IMR-90 (cell line): ENCODE results near the gene B3GAT1. TPM values are rescaled to one million over a fixed set of nuclear protein-coding genes. Genes with fewer than 3 reads are reported as not detected.

Source experiments
- ATAC-seq: fragments of 200-7000 bp; cut with Tn5 transposase; 2 replicates; pipeline ENCODE4 v1.9.1; 2020; ENCODE audit warnings: low read depth, mild to moderate bottlenecking, moderate library complexity
- BruUV-seq: library from RNA; stranded (reverse); fragments of 400-500 nt; replicated peaks from 2 replicates; lab custom pipeline; 2021; lab: Mats Ljungman, UMichigan
- CTCF ChIA-PET: fragments of 300-600 bp; formaldehyde crosslinking; extraction: SDS; loops from one replicate; lab custom pipeline; 2021; ENCODE audit warnings: antibody characterized with exemption; lab: Yijun Ruan, JAX
- POLR2A ChIA-PET: fragments of 300-600 bp; sonication (Branson Sonifier 250); formaldehyde crosslinking; loops from one replicate; lab custom pipeline; 2022; ENCODE audit warnings: antibody characterized with exemption; ENCODE audit not compliant: unreplicated experiment; lab: Charles Lee
- DNase-seq: peaks from one replicate; pipeline ENCODE4 v3.0.0; 2013
- H2AFZ ChIP-seq: replicated peaks from 2 replicates; pipeline ENCODE3; 2013; ENCODE audit warnings: low read length, mild to moderate bottlenecking; ENCODE audit not compliant: poor library complexity
- H2AK5ac ChIP-seq: 2 replicates; pipeline ENCODE4 v1.6.1; 2013; ENCODE audit warnings: low read depth, low read length, inconsistent platforms
- H2AK9ac ChIP-seq: replicated peaks from 2 replicates; pipeline ENCODE3; 2013; ENCODE audit warnings: mild to moderate bottlenecking, low read depth, low read length, moderate library complexity; ENCODE audit not compliant: poor library complexity
- H2BK120ac ChIP-seq: 2 replicates; pipeline ENCODE4 v1.6.1; 2013; ENCODE audit warnings: low read depth, low read length, inconsistent platforms
- H2BK15ac ChIP-seq: 3 replicates; pipeline ENCODE4 v1.6.1; 2013; ENCODE audit warnings: low read depth, low read length, inconsistent platforms
- H2BK20ac ChIP-seq: 2 replicates; pipeline ENCODE4 v1.6.1; 2013; ENCODE audit warnings: low read depth, mild to moderate bottlenecking, inconsistent platforms, low read length, moderate library complexity
- H2BK5ac ChIP-seq: 2 replicates; pipeline ENCODE4 v1.6.1; 2013; ENCODE audit warnings: mild to moderate bottlenecking, low read depth, low read length, inconsistent platforms; ENCODE audit not compliant: poor library complexity, severe bottlenecking
- H3K14ac ChIP-seq: replicated peaks from 2 replicates; pipeline ENCODE4 v1.6.1; 2013; ENCODE audit warnings: low read depth, low read length, inconsistent platforms
- H3K18ac ChIP-seq: 2 replicates; pipeline ENCODE4 v1.6.1; 2013; ENCODE audit warnings: low read depth, low read length, control low read depth
- H3K23ac ChIP-seq: 2 replicates; pipeline ENCODE4 v1.6.1; 2013; ENCODE audit warnings: low read depth, low read length, inconsistent platforms
- H3K27ac ChIP-seq: 2 replicates; pipeline ENCODE4 v1.5.1; 2013; ENCODE audit warnings: mild to moderate bottlenecking, control low read depth, low read length; ENCODE audit not compliant: insufficient read depth
- H3K27me3 ChIP-seq: 2 replicates; pipeline ENCODE4 v1.6.1; 2013; ENCODE audit warnings: low read length; ENCODE audit not compliant: control insufficient read depth, insufficient read depth
- H3K36me3 ChIP-seq: 2 replicates; pipeline ENCODE4 v1.6.1; 2013; ENCODE audit warnings: low read length, mixed read lengths; ENCODE audit not compliant: control insufficient read depth, insufficient read depth
- H3K4ac ChIP-seq: 2 replicates; pipeline ENCODE4 v1.6.1; 2013; ENCODE audit warnings: low read depth, low read length, inconsistent platforms
- H3K4me1 ChIP-seq: 2 replicates; pipeline ENCODE4 v1.6.1; 2013; ENCODE audit warnings: low read length, mixed read lengths; ENCODE audit not compliant: control insufficient read depth, insufficient read depth
- H3K4me2 ChIP-seq: 2 replicates; pipeline ENCODE4 v1.6.1; 2013; ENCODE audit warnings: low read depth, mild to moderate bottlenecking, control low read depth, low read length, moderate library complexity
- H3K4me3 ChIP-seq: 2 replicates; pipeline ENCODE4 v1.5.1; 2013; ENCODE audit warnings: low read depth, mild to moderate bottlenecking, control low read depth, low read length, moderate library complexity; ENCODE audit not compliant: insufficient read depth
- H3K56ac ChIP-seq: 2 replicates; pipeline ENCODE4 v1.6.1; 2013; ENCODE audit warnings: low read length, inconsistent platforms; ENCODE audit not compliant: insufficient read depth; ENCODE audit errors: extremely low read depth
- H3K79me1 ChIP-seq, 2 experiments: 2 replicates each; pipeline ENCODE4 v1.6.1; 2013; ENCODE audit warnings: low read length in 2 of 2, inconsistent platforms in 1 of 2, low read depth in 1 of 2
- H3K9ac ChIP-seq: 2 replicates; pipeline ENCODE4 v1.6.1; 2013; ENCODE audit warnings: low read depth, low read length, control low read depth
- H3K9me1 ChIP-seq: 2 replicates; pipeline ENCODE4 v1.6.1; 2013; ENCODE audit warnings: low read length, inconsistent platforms; ENCODE audit not compliant: insufficient read depth
- H3K9me3 ChIP-seq: 2 replicates; pipeline ENCODE4 v1.6.1; 2013; ENCODE audit warnings: low read length; ENCODE audit not compliant: control insufficient read depth, insufficient read depth
- H4K20me1 ChIP-seq: 2 replicates; pipeline ENCODE4 v1.6.1; 2013; ENCODE audit warnings: low read length, inconsistent platforms; ENCODE audit not compliant: insufficient read depth
- H4K5ac ChIP-seq: 2 replicates; pipeline ENCODE4 v1.6.1; 2013; ENCODE audit warnings: mild to moderate bottlenecking, low read depth, low read length, control low read depth
- H4K8ac ChIP-seq, 2 experiments: 2 replicates each; pipeline ENCODE4 v1.6.1; 2013; ENCODE audit warnings: low read depth in 2 of 2, low read length in 2 of 2, control low read depth in 1 of 2, inconsistent platforms in 1 of 2
- H4K91ac ChIP-seq: 2 replicates; pipeline ENCODE4 v1.6.1; 2013; ENCODE audit warnings: low read depth, low read length, inconsistent platforms; ENCODE audit not compliant: insufficient read depth
- BHLHE40 ChIP-seq: fragments of 150-350 bp; IDR thresholded peaks from 2 replicates; pipeline ENCODE4 v1.6.1; 2016; ENCODE audit warnings: mild to moderate bottlenecking, low read depth, low read length
- CEBPB ChIP-seq: IDR thresholded peaks from 2 replicates; pipeline ENCODE4 v1.6.1; 2012; ENCODE audit warnings: low read depth, low read length, improper control_type of control experiment
- CHD1 ChIP-seq: IDR thresholded peaks from 2 replicates; pipeline ENCODE4 v1.6.1; 2012; ENCODE audit warnings: low read depth, low read length, improper control_type of control experiment
- CTCF ChIP-seq: conservative IDR thresholded peaks from 2 replicates; pipeline ENCODE4 v1.5.1; 2012; ENCODE audit warnings: mild to moderate bottlenecking, low read depth, low read length, improper control_type of control experiment
- FOS ChIP-seq: fragments of 150-350 bp; IDR thresholded peaks from 2 replicates; pipeline ENCODE4 v1.6.1; 2016; ENCODE audit warnings: low read depth, low read length
- MAZ ChIP-seq: IDR thresholded peaks from 2 replicates; pipeline ENCODE4 v1.6.1; 2012; ENCODE audit warnings: low read depth, mild to moderate bottlenecking, low read length, improper control_type of control experiment, moderate library complexity, borderline replicate concordance
- MXI1 ChIP-seq: IDR thresholded peaks from 2 replicates; pipeline ENCODE4 v1.6.1; 2012; ENCODE audit warnings: low read depth, mild to moderate bottlenecking, low read length, moderate library complexity, borderline replicate concordance
- POLR2A ChIP-seq: IDR thresholded peaks from 2 replicates; pipeline ENCODE4 v1.6.1; 2012; ENCODE audit warnings: mild to moderate bottlenecking, low read depth, low read length
- RAD21 ChIP-seq: IDR thresholded peaks from 2 replicates; pipeline ENCODE4 v1.6.1; 2012; ENCODE audit warnings: low read length, improper control_type of control experiment
- RFX5 ChIP-seq: IDR thresholded peaks from 2 replicates; pipeline ENCODE4 v1.8.0; 2012; ENCODE audit warnings: low read depth, mild to moderate bottlenecking, low read length, moderate library complexity
- SMC3 ChIP-seq: fragments of 150-350 bp; IDR thresholded peaks from 2 replicates; pipeline ENCODE4 v1.6.1; 2016; ENCODE audit warnings: low read depth, mild to moderate bottlenecking, antibody characterized with exemption, low read length, moderate library complexity
- WGBS, 2 experiments: methylation state at CpG; one replicate each; pipeline versions ENCODE4 v1.1.5 to v1.1.7; 2013; ENCODE audit warnings: missing lambda C conversion rate in 2 of 2; ENCODE audit not compliant: insufficient read length in 1 of 2; ENCODE audit errors: extremely low coverage in 2 of 2; 5-methylcytosine and 5-hydroxymethylcytosine counted together
- dilution Hi-C: fragments of 300-500 bp; cut with HindIII; formaldehyde crosslinking; loops from one replicate; pipeline ENCODE4 v1.14.3; 2018; ENCODE audit warnings: low sequenced_read_pairs; ENCODE audit not compliant: unreplicated experiment
- in situ Hi-C: fragments of 300-500 bp; cut with MboI; formaldehyde crosslinking; loops from 3 replicates; pipeline ENCODE4 v1.14.3; 2019; ENCODE audit warnings: low sequenced_read_pairs, inconsistent platforms, mixed read lengths
- intact Hi-C: fragments of 100-400 bp; cut with micrococcal nuclease; formaldehyde crosslinking; loops from 2 replicates; pipeline ENCODE4 v1.10.0; 2022
- polyA plus RNA-seq, 3 experiments: library from polyadenylated mRNA; depleted of rRNA; stranded (reverse); fragments of >200 nt; gene quantifications; 2 replicates each; pipeline ENCODE4 v1.2.3, GENCODE V29; 2012; ENCODE audit warnings: low replicate concordance in 1 of 3
- total RNA-seq: library from RNA; depleted of rRNA; stranded (reverse); fragments of >200 nt; gene quantifications from 2 replicates; pipeline ENCODE4 v1.2.3, GENCODE V29; 2012

B3GAT1 gene
- total and polyA plus RNA-seq, 2 of the 4 experiments (the other 2 are of a cell fraction), result not detected

- Histone ChIP-seq H3K9me3 (peaks cover 9% of the 10 kb centered on the region), H2AFZ (no peak overlapping the region), H2BK5ac (no peak overlapping the region), H3K9ac (no peak overlapping the region), H3K9me1 (no peaks in the 10 kb centered on the region), H3K18ac (no peak overlapping the region), H3K36me3 (no peaks in the 10 kb centered on the region), H3K4me3 (no peak overlapping the region), H4K5ac (no peak overlapping the region), H3K4me2 (no peak overlapping the region), H3K56ac (no peak overlapping the region), H3K4me1 (no peaks in the 10 kb centered on the region), H3K14ac (no peak overlapping the region), H2BK15ac (no peak overlapping the region), H3K4ac (no peak overlapping the region), H3K79me1 (no peaks in the 10 kb centered on the region), H4K91ac (no peak overlapping the region), H3K23ac (no peak overlapping the region), H2AK9ac (no peak overlapping the region), H2BK20ac (no peak overlapping the region), H3K27ac (no peak overlapping the region), H4K20me1 (no peaks in the 10 kb centered on the region), H4K8ac (no peak overlapping the region), H3K27me3 (no peaks in the 10 kb centered on the region; the same call in 1 of the 2 replicates), H2AK5ac (no peak overlapping the region), H2BK120ac (no peak overlapping the region)
- TF ChIP-seq MAZ (no peak), CEBPB (no peak), CHD1 (no peak), RFX5 (no peak), POLR2A (no peak), MXI1 (no peak), FOS (no peak), CTCF (no peak), RAD21 (no peak), SMC3 (no peak), BHLHE40 (no peak)
- ChIA-PET CTCF (no interaction called here), POLR2A (no interaction called here)
- 80% methylated on average over 2 of the region's 7 CpGs; no CpG with 5 or more reads in 1 of the 2 experiments for WGBS, 2 experiments
- dilution Hi-C loops (no loop called here), intact Hi-C loops (no loop called here), in situ Hi-C loops (no loop called here)
- no peak for DNase-seq
- no peak for ATAC-seq
- no TSS peak for BruUV-seq
Measured at GRCh38 chr11:134338654-134339053, 73.4 kb downstream of the B3GAT1 start.
